HFFc6 (cell line): Measurements from ENCODE around the gene LCN10. TPM values are rescaled to one million over a fixed set of nuclear protein-coding genes. Genes with fewer than 3 reads are reported as not detected.
"Not testable (repeated sequence)": the region's sequence is repeated elsewhere in the genome, so short reads cannot be mapped to it uniquely, and the experiment has no call there.

Experiments
- DNase-seq: peaks from one replicate; pipeline ENCODE4 v3.0.0-alpha.2; 2018
- H3K27ac Mint-ChIP-seq: 2 replicates; pipeline ENCODE4 v1.8.0; 2020; ENCODE audit warnings: mild to moderate bottlenecking, mixed read lengths
- H3K27me3 Mint-ChIP-seq: 2 replicates; pipeline ENCODE4 v1.8.0; 2021; ENCODE audit warnings: mild to moderate bottlenecking, moderate library complexity, mixed read lengths; ENCODE audit not compliant: insufficient read depth
- H3K36me3 Mint-ChIP-seq: 2 replicates; pipeline ENCODE4 v1.8.0; 2021; ENCODE audit warnings: low read depth, mixed read lengths
- H3K4me1 Mint-ChIP-seq: 2 replicates; pipeline ENCODE4 v1.8.0; 2020; ENCODE audit warnings: low read depth, mixed read lengths
- H3K4me3 Mint-ChIP-seq: 2 replicates; pipeline ENCODE4 v1.8.0; 2020; ENCODE audit warnings: mild to moderate bottlenecking, moderate library complexity, mixed read lengths
- H3K9me3 Mint-ChIP-seq: 2 replicates; pipeline ENCODE4 v1.8.0; 2020; ENCODE audit warnings: mild to moderate bottlenecking, mixed read lengths
- CTCF ChIP-seq: fragments of 200-600 bp; sonication (generic); IDR thresholded peaks from 2 replicates; pipeline ENCODE4 v1.5.0; 2021; ENCODE audit warnings: antibody characterized with exemption, mild to moderate bottlenecking
- total RNA-seq, 6 experiments: library from RNA; stranded (reverse); fragmentation: NEBNext Ultra II Directional; extraction: Animal tissue kit (Norgen Biotek cat#: 25700); gene quantifications; 2 replicates in 1 of 6; 3 replicates in 5 of 6; pipeline ENCODE4 v1.2.3, GENCODE V29; 2021

The LCN10 gene
- total RNA-seq, 6 experiments from 2014 or later: not detected

GRCh38 chr9:136757751-136758140 is 15.0 kb upstream of the LCN10 start:
- TF ChIP-seq CTCF: no peak
- Mint-ChIP-seq H3K4me3 (no peak overlapping the region), H3K27ac (no peak overlapping the region), H3K27me3 (peaks cover 5% of the 10 kb centered on the region), H3K4me1 (0 out of 2 replicates have a peak, but pooled peaks cover 6% of the 10 kb centered on the region), H3K36me3 (peaks cover 11% of the 10 kb centered on the region), H3K9me3 (peaks cover 19% of the 10 kb centered on the region)
- DNase-seq: no peak

- TF ChIP-seq CTCF: no peak
- 0 out of 2 replicates have a peak, but pooled peaks cover 6% of the 10 kb centered on the region for H3K4me1 Mint-ChIP-seq
- H3K4me3 Mint-ChIP-seq: no peak overlapping the region
- peaks cover 11% of the 10 kb centered on the region for H3K36me3 Mint-ChIP-seq
- no peak overlapping the region for H3K27ac Mint-ChIP-seq
- DNase-seq: no peak
- H3K9me3 Mint-ChIP-seq: peaks cover 22% of the 10 kb centered on the region
- peaks cover 7% of the 10 kb centered on the region for H3K27me3 Mint-ChIP-seq
Observed at GRCh38 chr9:136757328-136757727, 14.6 kb upstream of the LCN10 start.

GRCh38 chr9:136756836-136757235 is 14.1 kb upstream of the LCN10 start:
- H3K4me3 Mint-ChIP-seq: no peak overlapping the region
- no peak for DNase-seq
- no peak for TF ChIP-seq CTCF
- H3K27ac Mint-ChIP-seq: no peak overlapping the region
- H3K9me3 Mint-ChIP-seq: peaks cover 27% of the 10 kb centered on the region
- peaks cover 11% of the 10 kb centered on the region for H3K36me3 Mint-ChIP-seq
- peaks cover 9% of the 10 kb centered on the region for H3K27me3 Mint-ChIP-seq
- H3K4me1 Mint-ChIP-seq: 0 out of 2 replicates have a peak, but pooled peaks cover 6% of the 10 kb centered on the region

GRCh38 chr9:136756134-136756438 is 13.3 kb upstream of the LCN10 start:
- Mint-ChIP-seq H3K27ac (no peak overlapping the region), H3K36me3 (peaks cover 11% of the 10 kb centered on the region), H3K9me3 (peaks cover 31% of the 10 kb centered on the region), H3K27me3 (peaks cover 9% of the 10 kb centered on the region), H3K4me3 (no peak overlapping the region), H3K4me1 (0 out of 2 replicates have a peak, but pooled peaks cover 3% of the 10 kb centered on the region)
- DNase-seq: no peak
- TF ChIP-seq CTCF: no peak

GRCh38 chr9:136755302-136756133 is 12.8 kb upstream of the LCN10 start:
- Mint-ChIP-seq H3K36me3 (peaks cover 11% of the 10 kb centered on the region), H3K9me3 (peaks cover 31% of the 10 kb centered on the region)
- not testable (repeated sequence) for H3K27ac Mint-ChIP-seq, DNase-seq, H3K27me3 Mint-ChIP-seq, H3K4me1 Mint-ChIP-seq, H3K4me3 Mint-ChIP-seq

- TF ChIP-seq CTCF: no peak
Observed at GRCh38 chr9:136754626-136755301, 12.0 kb upstream of the LCN10 start.

More at GRCh38 chr9:136754626-136755301, 12.0 kb upstream of the LCN10 start:
- Mint-ChIP-seq H3K4me3 (no peak overlapping the region), H3K9me3 (peaks cover 31% of the 10 kb centered on the region), H3K27me3 (peaks cover 9% of the 10 kb centered on the region), H3K4me1 (no peaks in the 10 kb centered on the region; the same call in 1 of the 2 replicates), H3K27ac (no peak overlapping the region), H3K36me3 (peaks cover 11% of the 10 kb centered on the region)
- DNase-seq: no peak
